GM12873 (cell line): Measurements from ENCODE around the gene AOPEP.

Source experiments
- TF ChIP-seq, protein P1 (sequence below): IDR thresholded peaks from 2 replicates; pipeline ENCODE4 v1.5.1; 2012; ENCODE audit warnings: low read depth, mild to moderate bottlenecking, moderate library complexity, low read length, control low read depth; ENCODE audit not compliant: insufficient read depth; ENCODE audit errors: missing control alignments

AOPEP gene

DNA sequence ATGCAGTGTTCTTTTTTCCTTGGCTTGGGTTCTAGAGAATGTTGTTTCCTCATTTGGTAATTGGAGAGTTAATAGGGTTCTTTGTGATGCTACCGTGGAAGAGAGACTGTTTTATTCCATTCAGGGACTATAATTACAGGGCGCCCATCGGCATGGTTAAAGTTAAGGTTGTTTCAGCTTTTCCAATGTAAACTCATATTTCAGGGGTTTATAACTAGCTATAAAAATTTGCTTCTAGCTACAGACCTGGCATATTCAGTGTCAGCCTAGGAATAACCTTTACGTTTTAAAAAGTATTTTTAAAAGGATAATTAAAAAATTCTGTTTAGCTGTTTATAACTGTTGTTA is 99.1 kb downstream of the AOPEP start:
- TF ChIP-seq, protein P1, sequence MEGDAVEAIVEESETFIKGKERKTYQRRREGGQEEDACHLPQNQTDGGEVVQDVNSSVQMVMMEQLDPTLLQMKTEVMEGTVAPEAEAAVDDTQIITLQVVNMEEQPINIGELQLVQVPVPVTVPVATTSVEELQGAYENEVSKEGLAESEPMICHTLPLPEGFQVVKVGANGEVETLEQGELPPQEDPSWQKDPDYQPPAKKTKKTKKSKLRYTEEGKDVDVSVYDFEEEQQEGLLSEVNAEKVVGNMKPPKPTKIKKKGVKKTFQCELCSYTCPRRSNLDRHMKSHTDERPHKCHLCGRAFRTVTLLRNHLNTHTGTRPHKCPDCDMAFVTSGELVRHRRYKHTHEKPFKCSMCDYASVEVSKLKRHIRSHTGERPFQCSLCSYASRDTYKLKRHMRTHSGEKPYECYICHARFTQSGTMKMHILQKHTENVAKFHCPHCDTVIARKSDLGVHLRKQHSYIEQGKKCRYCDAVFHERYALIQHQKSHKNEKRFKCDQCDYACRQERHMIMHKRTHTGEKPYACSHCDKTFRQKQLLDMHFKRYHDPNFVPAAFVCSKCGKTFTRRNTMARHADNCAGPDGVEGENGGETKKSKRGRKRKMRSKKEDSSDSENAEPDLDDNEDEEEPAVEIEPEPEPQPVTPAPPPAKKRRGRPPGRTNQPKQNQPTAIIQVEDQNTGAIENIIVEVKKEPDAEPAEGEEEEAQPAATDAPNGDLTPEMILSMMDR, result no peak

DNA sequence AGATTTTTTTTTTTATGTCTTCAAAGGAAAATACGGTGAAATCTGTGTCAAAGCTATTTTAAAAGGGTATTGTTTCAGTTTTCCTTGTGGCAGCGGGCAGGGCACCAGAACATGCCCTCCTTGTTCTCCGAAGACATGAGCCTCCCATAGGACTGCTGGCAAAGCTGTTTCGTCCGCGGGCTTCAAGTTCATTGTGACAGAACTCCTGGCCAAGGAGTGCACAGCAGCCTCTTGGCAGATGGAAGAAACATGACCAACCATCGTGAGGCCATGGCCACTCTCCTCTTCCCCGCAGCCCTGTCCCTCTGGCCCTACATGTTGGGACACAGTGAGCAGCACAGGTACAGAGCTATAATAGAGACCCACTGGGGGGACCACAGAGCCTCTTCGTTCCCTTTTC is 99.5 kb downstream of the AOPEP start:
- TF ChIP-seq, protein P1, result no peak

DNA sequence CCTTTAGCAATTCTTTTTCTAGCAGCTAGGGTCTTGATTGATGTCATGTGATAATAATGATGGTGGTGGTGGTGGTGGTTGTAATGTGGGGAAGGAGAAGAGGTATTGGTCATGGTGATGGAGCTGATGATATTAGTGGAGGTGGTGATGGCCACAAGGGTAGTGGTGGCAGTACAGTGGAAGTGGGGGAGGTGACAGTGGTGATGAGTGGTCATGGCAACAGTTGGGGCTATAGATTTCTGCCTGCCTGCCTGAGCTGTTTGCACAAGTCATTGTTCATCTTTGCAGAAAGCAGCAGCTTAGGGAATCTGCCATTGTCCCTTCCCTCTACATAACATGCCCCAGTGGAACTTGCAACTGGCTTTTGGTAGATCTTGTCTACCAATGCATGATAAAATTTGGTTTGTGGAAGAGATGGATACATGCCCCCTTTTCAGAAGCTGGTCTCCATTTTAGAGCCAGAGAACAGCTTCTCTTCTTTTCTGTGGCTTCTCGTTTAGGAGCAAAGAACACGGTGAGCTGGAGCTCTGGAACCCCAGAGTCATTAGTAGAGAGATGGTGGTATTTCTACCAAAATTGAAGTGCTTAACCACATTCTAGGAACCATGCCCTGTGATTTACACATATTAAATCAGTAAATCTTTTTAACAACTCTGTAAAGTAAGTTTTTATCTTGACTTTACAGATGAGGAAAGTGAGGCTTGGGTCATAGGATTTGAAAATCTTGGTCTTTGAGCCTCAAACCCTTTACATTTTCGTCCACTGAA is 100.3 kb downstream of the AOPEP start:
- TF ChIP-seq, protein P1, result no peak

DNA sequence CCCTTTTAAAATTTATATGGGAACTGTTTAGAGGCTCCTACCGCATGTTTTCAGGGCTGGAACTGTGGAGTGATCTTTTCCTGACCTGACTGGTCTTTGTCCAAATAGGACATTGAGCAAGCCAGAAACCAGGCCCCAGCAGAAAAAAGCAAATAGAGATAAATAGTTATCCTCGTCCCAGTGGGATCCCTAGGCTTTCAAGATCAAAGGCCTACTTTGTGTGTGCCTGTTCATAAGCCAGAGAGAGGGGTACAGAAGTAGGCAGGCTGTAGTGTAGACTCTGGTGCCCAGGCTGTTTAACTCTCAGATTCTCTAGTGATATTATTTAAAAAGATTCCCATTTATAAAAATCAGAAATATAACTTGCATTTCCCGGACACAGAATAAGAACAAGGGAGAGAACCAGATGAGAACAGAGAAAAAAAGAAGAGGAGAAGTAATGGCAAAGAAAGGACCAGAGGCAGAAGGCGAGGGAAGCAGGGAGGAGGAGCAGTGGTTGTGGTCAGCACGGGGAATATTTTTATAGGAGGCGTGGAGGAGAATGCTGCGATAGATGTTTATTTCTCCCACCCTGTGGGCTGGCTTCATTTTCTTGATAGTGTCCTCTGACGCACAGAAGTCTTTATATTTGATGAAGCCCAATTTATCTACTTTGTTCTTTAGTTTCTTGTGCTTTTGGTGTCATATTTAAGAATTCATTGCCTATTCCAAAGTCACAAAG is 101.2 kb downstream of the AOPEP start:
- TF ChIP-seq, protein P1, result no peak

DNA sequence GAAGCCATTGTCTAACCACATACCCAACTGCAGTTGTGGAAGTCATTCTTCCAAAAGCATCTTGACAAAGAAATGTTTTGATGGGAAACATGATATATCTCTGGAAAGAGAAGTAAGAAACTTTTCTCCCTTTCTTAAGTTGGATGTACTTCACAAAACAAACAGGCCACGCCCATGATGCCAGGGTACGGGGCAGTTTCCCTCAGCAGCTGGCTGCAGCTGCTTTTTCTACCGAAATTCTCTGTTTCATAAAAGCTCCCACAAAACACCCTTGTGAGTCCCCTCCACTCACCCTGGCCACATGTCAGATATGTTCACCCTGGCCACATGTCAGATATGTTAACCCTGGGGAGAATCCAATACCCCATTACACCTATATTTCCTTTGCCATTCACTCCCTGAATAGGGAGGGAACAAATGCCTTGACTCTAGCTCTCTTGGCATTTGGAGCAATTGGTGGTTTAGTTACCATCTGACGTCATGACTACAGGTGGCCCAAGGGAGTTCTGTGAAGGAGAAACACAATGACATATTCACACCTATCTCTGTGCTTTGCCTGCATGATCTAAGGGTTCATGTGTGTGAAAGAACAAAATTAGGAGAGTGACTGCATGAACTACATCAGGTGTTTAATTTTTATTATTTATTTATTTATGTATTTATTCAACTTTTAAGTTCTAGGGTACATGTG is 103.0 kb downstream of the AOPEP start:
- TF ChIP-seq, protein P1, result no peak

DNA sequence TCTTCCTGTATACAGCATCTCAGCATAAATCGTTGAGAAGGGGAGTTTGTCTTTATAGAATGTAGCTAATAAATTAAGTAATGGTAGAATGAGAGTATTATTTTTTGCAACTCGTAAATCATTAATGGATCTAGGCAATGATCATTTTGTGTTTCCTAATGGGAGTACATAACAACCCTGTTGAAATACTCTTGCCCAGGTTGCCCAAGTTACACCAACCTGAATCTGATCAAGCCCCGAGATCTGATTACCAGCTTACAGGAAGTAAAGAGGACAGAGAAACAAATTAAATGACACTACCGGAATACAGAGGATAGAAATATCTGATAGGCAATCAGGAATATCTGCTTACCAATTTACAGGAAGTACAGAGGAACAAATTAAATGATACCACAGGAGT is 107.3 kb downstream of the AOPEP start:
- TF ChIP-seq, protein P1, result no peak

DNA sequence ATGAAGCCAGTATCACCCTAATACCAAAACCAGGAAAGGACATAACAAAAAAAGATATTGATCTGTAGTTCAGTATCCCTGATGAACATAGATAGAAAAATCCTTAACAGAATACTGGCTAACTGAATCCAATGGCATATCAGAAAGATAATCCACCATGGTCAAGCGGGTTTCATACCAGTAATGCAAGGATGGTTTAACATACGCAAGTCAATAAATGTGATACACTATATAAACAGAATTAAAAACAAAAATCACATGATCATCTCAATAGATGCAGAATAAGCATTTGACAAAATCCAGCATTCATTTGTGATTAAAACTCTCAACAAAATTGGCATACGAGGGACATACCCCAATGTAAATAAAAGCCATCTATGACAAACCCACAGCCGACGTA is 110.9 kb downstream of the AOPEP start:
- TF ChIP-seq, protein P1, result no peak
